ENCODE results near the gene ABHD8. TPM values are rescaled to one million over a fixed set of nuclear protein-coding genes. Genes with fewer than 3 reads are reported as not detected.

ABHD8 gene
- total RNA-seq, 3 donors from 2014 or later (not counting 1 experiment from before 2014, with no cell fraction given), result 7.5 to 10.0 (median 9.7) TPM

- Mint-ChIP-seq H3K36me3 (no peaks in the 10 kb centered on the region), H3K27ac (peak within 1 kb of the TSS; percentile 92 to 93), H3K4me1 (peaks cover 28 to 46% of the 10 kb centered on the region in 2 donors), H3K9me3 (no peaks in the 10 kb centered on the region), H3K4me3 (peak within 1 kb of the TSS; percentile 99), H3K27me3 (ENCODE audit: low read depth in 2 of 2) (no peaks in the 10 kb centered on the region)
- intact Hi-C loops (cut with micrococcal nuclease), result loop anchor here (1.0 kb wide), 1 partner anchor 28 kb away; the partner anchor contains the start of gene GTPBP3
- peaks cover 37% of the 10 kb centered on the region for H3K4me1 ChIP-seq (ENCODE audit: control insufficient read depth, insufficient read depth, low read length)
- under 1% methylated on average over 46 of the region's 46 CpGs for WGBS (ENCODE audit: insufficient coverage)
- DNase-seq, result peak; percentile 95 to 100
- H3K4me3 ChIP-seq (ENCODE audit: low read length), result peak within 1 kb of the TSS; percentile 76
- peak; percentile 80 to 92 (median 83) for ATAC-seq
- no peaks in the 10 kb centered on the region for H3K27me3 ChIP-seq (ENCODE audit: control insufficient read depth, insufficient read depth, low read length)
- H3K36me3 ChIP-seq (ENCODE audit: control insufficient read depth, insufficient read depth, low read length), result peaks cover 7% of the 10 kb centered on the region
- peak within 1 kb of the TSS; percentile 61 for H3K27ac ChIP-seq (ENCODE audit: low read length)
- H3K9me3 ChIP-seq (ENCODE audit: control insufficient read depth, insufficient read depth, low read length), result no peaks in the 10 kb centered on the region
- no peak for TF ChIP-seq CTCF (IDR thresholded peaks at IDR 0.05)
Observed at GRCh38 chr19:17309198-17309964, 6.2 kb upstream of the ABHD8 start, which contains the start of gene DDA1. Gene DDA1 (plus strand): TSS chr19:17309563. CDS start chr19:17309655, 92 bp downstream.

GRCh38 chr19:17307876-17308377 lies 4.7 kb upstream of the ABHD8 start:
- Mint-ChIP-seq H3K27me3 (ENCODE audit: low read depth in 2 of 2) (no peaks in the 10 kb centered on the region), H3K9me3 (no peaks in the 10 kb centered on the region), H3K4me1 (peaks cover 35 to 55% of the 10 kb centered on the region in 2 donors), H3K27ac (peak overlapping the region in 1 of 2 donors; percentile 27), H3K36me3 (no peaks in the 10 kb centered on the region), H3K4me3 (peak overlapping the region; percentile 40)
- no peak overlapping the region for H3K4me3 ChIP-seq (ENCODE audit: low read length)
- intact Hi-C loops (cut with micrococcal nuclease), result no loop called here
- no peaks in the 10 kb centered on the region for H3K36me3 ChIP-seq (ENCODE audit: control insufficient read depth, insufficient read depth, low read length)
- H3K27ac ChIP-seq (ENCODE audit: low read length), result no peak overlapping the region
- DNase-seq, result no peak
- peaks cover 45% of the 10 kb centered on the region for H3K4me1 ChIP-seq (ENCODE audit: control insufficient read depth, insufficient read depth, low read length)
- ATAC-seq, result no peak
- WGBS (ENCODE audit: insufficient coverage), result 94% methylated on average over 8 of the region's 8 CpGs
- no peaks in the 10 kb centered on the region for H3K27me3 ChIP-seq (ENCODE audit: control insufficient read depth, insufficient read depth, low read length)
- no peaks in the 10 kb centered on the region for H3K9me3 ChIP-seq (ENCODE audit: control insufficient read depth, insufficient read depth, low read length)
- no peak for TF ChIP-seq CTCF (IDR thresholded peaks at IDR 0.05)

GRCh38 chr19:17306285-17306714 lies 3.1 kb upstream of the ABHD8 start:
- no peaks in the 10 kb centered on the region for H3K36me3 ChIP-seq (ENCODE audit: control insufficient read depth, insufficient read depth, low read length)
- no peaks in the 10 kb centered on the region for H3K27me3 ChIP-seq (ENCODE audit: control insufficient read depth, insufficient read depth, low read length)
- Mint-ChIP-seq H3K27ac (peak overlapping the region; percentile 81 to 89), H3K4me3 (peak overlapping the region; percentile 82), H3K9me3 (no peaks in the 10 kb centered on the region), H3K36me3 (no peaks in the 10 kb centered on the region), H3K4me1 (peaks cover 35 to 52% of the 10 kb centered on the region in 2 donors), H3K27me3 (ENCODE audit: low read depth in 2 of 2) (no peaks in the 10 kb centered on the region)
- H3K4me1 ChIP-seq (ENCODE audit: control insufficient read depth, insufficient read depth, low read length), result peaks cover 56% of the 10 kb centered on the region
- no peaks in the 10 kb centered on the region for H3K9me3 ChIP-seq (ENCODE audit: control insufficient read depth, insufficient read depth, low read length)
- TF ChIP-seq CTCF (IDR thresholded peaks at IDR 0.05), result no peak
- 13% methylated on average over 28 of the region's 28 CpGs for WGBS (ENCODE audit: insufficient coverage)
- H3K27ac ChIP-seq (ENCODE audit: low read length), result peak overlapping the region; percentile 58
- H3K4me3 ChIP-seq (ENCODE audit: low read length), result peak overlapping the region; percentile 55
- DNase-seq, result no peak
- intact Hi-C loops (cut with micrococcal nuclease), result no loop called here
- no peak for ATAC-seq
